H1 (cell line): ENCODE measurements around the gene TARS3. TPM values are rescaled to one million over a fixed set of nuclear protein-coding genes. Genes with fewer than 3 reads are reported as not detected.

Experiments
- CTCF ChIA-PET: fragments of 300-600 bp; sonication (Branson Sonifier 250); formaldehyde crosslinking; loops from one replicate; lab custom pipeline; 2021; ENCODE audit not compliant: partially characterized antibody; lab: Charles Lee
- POLR2A ChIA-PET: fragments of 300-600 bp; sonication (Branson Sonifier 250); formaldehyde crosslinking; loops from one replicate; lab custom pipeline; 2021; ENCODE audit warnings: inconsistent platforms; ENCODE audit not compliant: partially characterized antibody; lab: Charles Lee
- DNase-seq, 2 experiments: peaks; one replicate each; pipeline versions ENCODE4 v3.0.0 to v3.0.0-alpha.2; 2010 to 2022; ENCODE audit warnings: low spot score in 2 of 2, low read depth in 1 of 2, mixed read lengths in 1 of 2
- FAIRE-seq: peaks from 2 replicates; lab custom pipeline; 2011; peaks lifted over from hg19 to GRCh38; lab: Jason Lieb, UNC
- H2AFZ ChIP-seq: 2 replicates; pipeline ENCODE4 v1.8.1; 2012; ENCODE audit warnings: low read length, inconsistent platforms
- H2AK5ac ChIP-seq: 2 replicates; pipeline ENCODE4 v1.6.1; 2013; ENCODE audit warnings: low read depth, low read length
- H2BK120ac ChIP-seq: replicated peaks from 2 replicates; pipeline ENCODE3; 2013; ENCODE audit warnings: low read depth, low read length, inconsistent platforms
- H2BK12ac ChIP-seq: 2 replicates; pipeline ENCODE4 v1.6.1; 2013; ENCODE audit warnings: low read depth, low read length
- H2BK15ac ChIP-seq: 2 replicates; pipeline ENCODE4 v1.6.1; 2013; ENCODE audit warnings: low read length
- H2BK20ac ChIP-seq: 2 replicates; pipeline ENCODE4 v1.6.1; 2013; ENCODE audit warnings: low read length
- H2BK5ac ChIP-seq: 2 replicates; pipeline ENCODE4 v1.6.1; 2013; ENCODE audit warnings: low read depth, low read length
- H3K14ac ChIP-seq: 2 replicates; pipeline ENCODE4 v1.6.1; 2013; ENCODE audit warnings: inconsistent platforms; ENCODE audit not compliant: insufficient read length
- H3K18ac ChIP-seq: 2 replicates; pipeline ENCODE4 v1.6.1; 2013; ENCODE audit warnings: low read length; ENCODE audit errors: extremely low read depth
- H3K23ac ChIP-seq: 2 replicates; pipeline ENCODE4 v1.6.1; 2013; ENCODE audit warnings: inconsistent platforms; ENCODE audit not compliant: insufficient read length
- H3K23me2 ChIP-seq: 2 replicates; pipeline ENCODE4 v1.6.1; 2013; ENCODE audit warnings: low read depth, low read length
- H3K27ac ChIP-seq: 2 replicates; pipeline ENCODE4 v1.6.1; 2011; ENCODE audit warnings: low read depth, low read length, inconsistent platforms
- H3K27me3 ChIP-seq, 4 experiments: replicated peaks in 1 of 4; 1 replicate in 1 of 4; 2 replicates in 3 of 4; pipeline versions ENCODE4 v1.6.1 to v1.8.1; 2011 to 2013; ENCODE audit warnings: low read length in 3 of 4, mild to moderate bottlenecking in 3 of 4, inconsistent platforms in 2 of 4, mixed read lengths in 2 of 4, moderate library complexity in 1 of 4; ENCODE audit not compliant: control insufficient read depth in 3 of 4, insufficient read depth in 3 of 4; ENCODE audit errors: extremely low read depth in 1 of 4
- H3K36me3 ChIP-seq, 4 experiments: 2 replicates each; pipeline versions ENCODE4 v1.6.1 to v1.8.1; 2011 to 2013; ENCODE audit warnings: mild to moderate bottlenecking in 4 of 4, low read length in 3 of 4, moderate library complexity in 2 of 4, control low read depth in 1 of 4, inconsistent platforms in 1 of 4; ENCODE audit not compliant: insufficient read depth in 4 of 4, control insufficient read depth in 2 of 4
- H3K4ac ChIP-seq: replicated peaks from 2 replicates; pipeline ENCODE3; 2013; ENCODE audit warnings: low read length, low read depth, mixed read lengths, inconsistent platforms; ENCODE audit not compliant: insufficient read length
- H3K4me1 ChIP-seq, 4 experiments: replicated peaks in 1 of 4; 1 replicate in 1 of 4; 2 replicates in 3 of 4; pipeline versions ENCODE4 v1.6.1 to v1.8.1; 2011 to 2013; ENCODE audit warnings: low read length in 3 of 4, inconsistent platforms in 2 of 4, mixed read lengths in 1 of 4; ENCODE audit not compliant: insufficient read depth in 4 of 4, control insufficient read depth in 3 of 4
- H3K4me2 ChIP-seq, 2 experiments: 2 replicates each; pipeline versions ENCODE4 v1.6.1 to v1.8.1; 2011 to 2013; ENCODE audit warnings: low read depth in 2 of 2, low read length in 2 of 2, control low read depth in 1 of 2, inconsistent platforms in 1 of 2, mild to moderate bottlenecking in 1 of 2; ENCODE audit not compliant: insufficient read depth in 1 of 2
- H3K4me3 ChIP-seq, 4 experiments: fragments of 200-600, 300-600 bp in 1 of 4; sonication (generic), shearing (Covaris generic), sonication (Bioruptor Twin) in 1 of 4; 2 replicates each; pipeline versions ENCODE4 v1.5.1 to v1.8.1; 2011 to 2016; ENCODE audit warnings: low read length in 4 of 4, low read depth in 3 of 4, control low read depth in 2 of 4, inconsistent platforms in 2 of 4, mild to moderate bottlenecking in 2 of 4, mixed read lengths in 1 of 4, moderate library complexity in 1 of 4; ENCODE audit not compliant: insufficient read depth in 2 of 4; ENCODE audit errors: extremely low read depth in 1 of 4
- H3K56ac ChIP-seq: replicated peaks from 2 replicates; pipeline ENCODE3; 2013; ENCODE audit warnings: low read depth, mild to moderate bottlenecking, mixed read lengths, low read length, inconsistent platforms; ENCODE audit not compliant: insufficient read length
- H3K79me1 ChIP-seq: 2 replicates; pipeline ENCODE4 v1.6.1; 2013; ENCODE audit warnings: low read depth, low read length, control low read depth
- H3K79me2 ChIP-seq, 2 experiments: 2 replicates each; pipeline versions ENCODE4 v1.6.1 to v1.8.1; 2012 to 2013; ENCODE audit warnings: low read length in 2 of 2, mild to moderate bottlenecking in 2 of 2, inconsistent platforms in 1 of 2; ENCODE audit not compliant: insufficient read depth in 2 of 2, control insufficient read depth in 1 of 2
- H3K9ac ChIP-seq, 4 experiments: replicated peaks in 1 of 4; 1 replicate in 1 of 4; 2 replicates in 3 of 4; pipeline versions ENCODE4 v1.6.1 to v1.8.1; 2011 to 2013; ENCODE audit warnings: low read depth in 3 of 4, low read length in 3 of 4, control low read depth in 2 of 4, mild to moderate bottlenecking in 2 of 4, moderate library complexity in 2 of 4, inconsistent platforms in 1 of 4; ENCODE audit errors: extremely low read depth in 1 of 4
- H3K9me3 ChIP-seq, 2 experiments: 2 replicates each; pipeline versions ENCODE4 v1.6.1 to v1.8.1; 2012 to 2013; ENCODE audit warnings: mild to moderate bottlenecking in 2 of 2, moderate library complexity in 2 of 2, control low read depth in 1 of 2, inconsistent platforms in 1 of 2, low read depth in 1 of 2, low read length in 1 of 2, mixed read lengths in 1 of 2; ENCODE audit not compliant: insufficient read depth in 2 of 2
- H4K20me1 ChIP-seq, 2 experiments: replicated peaks in 1 of 2; 2 replicates each; pipeline versions ENCODE3 to v1.8.1; 2011 to 2013; ENCODE audit warnings: inconsistent platforms in 2 of 2, low read length in 2 of 2, mild to moderate bottlenecking in 1 of 2; ENCODE audit not compliant: insufficient read depth in 2 of 2, control insufficient read depth in 1 of 2
- H4K5ac ChIP-seq: 2 replicates; pipeline ENCODE4 v1.6.1; 2013; ENCODE audit warnings: low read length, low read depth, mixed read lengths, inconsistent platforms; ENCODE audit not compliant: insufficient read length
- H4K8ac ChIP-seq: 2 replicates; pipeline ENCODE4 v1.8.0; 2013; ENCODE audit warnings: mild to moderate bottlenecking, moderate library complexity, low read length, inconsistent platforms; ENCODE audit not compliant: insufficient read depth; ENCODE audit errors: extremely low read depth
- H4K91ac ChIP-seq: replicated peaks from 2 replicates; pipeline ENCODE3; 2013; ENCODE audit warnings: low read length, mixed read lengths, inconsistent platforms; ENCODE audit not compliant: insufficient read length
- BCL11A ChIP-seq, 2 experiments: IDR thresholded peaks; one replicate each; pipeline ENCODE4 v1.6.1; 2011; ENCODE audit warnings: low read depth in 2 of 2, low read length in 2 of 2, mild to moderate bottlenecking in 2 of 2
- CBX5 ChIP-seq: fragments of 300-800, 300-1000 bp; sonication (generic); IDR thresholded peaks from 2 replicates; pipeline ENCODE4 v1.7.1; 2016; ENCODE audit warnings: antibody characterized with exemption, low read length, low read depth
- SP4 ChIP-seq: IDR thresholded peaks from 2 replicates; pipeline ENCODE4 v1.6.1; 2012; ENCODE audit warnings: low read length, inconsistent platforms
- YY1 ChIP-seq: IDR thresholded peaks from 2 replicates; pipeline ENCODE4 v1.6.1; 2011; ENCODE audit warnings: low read depth, mild to moderate bottlenecking, low read length
- WGBS, 2 experiments: shearing (Covaris generic) in 1 of 2; methylation state at CpG; one replicate each; pipeline versions ENCODE4 v1.1.6 to v1.1.7; 2013 to 2015; ENCODE audit warnings: low lambda C conversion rate in 2 of 2, mixed read lengths in 2 of 2, inconsistent platforms in 1 of 2, low coverage in 1 of 2, missing lambda C conversion rate in 1 of 2; ENCODE audit not compliant: insufficient replicate concordance in 2 of 2, insufficient coverage in 1 of 2, insufficient read length in 1 of 2; ENCODE audit errors: extremely low coverage in 1 of 2, missing lambda C conversion rate in 1 of 2; 5-methylcytosine and 5-hydroxymethylcytosine counted together
- polyA plus RNA-seq, 7 experiments: library from polyadenylated mRNA; depleted of rRNA in 3 of 7; stranded (reverse) in 5 of 7; unstranded in 2 of 7; fragments of >200 nt in 5 of 7; fragments of 200-250 nt in 2 of 7; gene quantifications; 1 replicate in 5 of 7; 2 replicates in 1 of 7; 4 replicates in 1 of 7; pipeline versions ENCODE4 v1.2.1 to v1.2.3, GENCODE V29; 2011 to 2013; ENCODE audit warnings: missing spikeins in 2 of 7, mixed read lengths in 2 of 7
- total RNA-seq: library from RNA; stranded (reverse); fragmentation: NEBNext Ultra II Directional; extraction: Animal tissue kit (Norgen Biotek cat#: 25700); gene quantifications from 2 replicates; pipeline ENCODE4 v1.2.1, GENCODE V29; 2021

The TARS3 gene
- total and polyA plus RNA-seq, 2 of the 8 experiments (the other 6 are each of a cell fraction or from before 2014, with no cell fraction given), result 2.1 to 13.9 TPM

GRCh38 chr15:101647251-101647650 is 77.0 kb downstream of the TARS3 start:
- no peak overlapping the region for H2BK120ac ChIP-seq
- peaks cover 2% of the 10 kb centered on the region; the same call in 1 of the 2 replicates for H3K23me2 ChIP-seq
- H3K4me3 ChIP-seq, result no peak overlapping the region
- no peak overlapping the region for H4K91ac ChIP-seq
- no peak overlapping the region for H2AK5ac ChIP-seq
- peaks cover 0 to 2% of the 10 kb centered on the region in 2 experiments for H4K20me1 ChIP-seq
- no peak overlapping the region for H3K4ac ChIP-seq
- TF ChIP-seq SP4 (no peak), BCL11A (IDR thresholded peaks at IDR 0.05; ENCODE audit: low read depth in 2 of 2, low read length in 2 of 2) (no peak), YY1 (no peak), CBX5 (no peak)
- TF ChIP-seq, all 59 proteins: peak for 0
- Histone ChIP-seq H4K5ac (no peak overlapping the region), H3K27ac (no peak overlapping the region), H3K27me3 (no peaks in the 10 kb centered on the region), H3K9me3 (no peaks in the 10 kb centered on the region), H3K79me1 (no peaks in the 10 kb centered on the region), H3K18ac (no peak overlapping the region), H4K8ac (no peak overlapping the region), H3K4me2 (no peak overlapping the region), H2BK15ac (no peak overlapping the region), H3K14ac (no peak overlapping the region), H3K36me3 (peaks cover 3 to 50% (median 21%) of the 10 kb centered on the region in 4 experiments; a peak in 7 of 8 replicates), H2BK5ac (no peak overlapping the region), H3K23ac (no peak overlapping the region), H3K4me1 (no peaks in the 10 kb centered on the region; a peak in 1 of 7 replicates), H2BK20ac (no peak overlapping the region), H3K79me2 (peaks cover 0 to 33% of the 10 kb centered on the region in 2 experiments; a peak in 2 of 4 replicates), H3K56ac (no peak overlapping the region), H2AFZ (no peak overlapping the region), H3K9ac (peak overlapping the region in 1 of 4 experiments; percentile 43; a peak in 1 of 7 replicates), H2BK12ac (no peak overlapping the region)
- FAIRE-seq (no peak), DNase-seq (no peak)
- ChIA-PET POLR2A (no interaction called here), CTCF (interaction anchor here (0.7 to 1.5 kb wide), 6 partner anchors 13 to 367 kb away, joined by 3 to 5 read pairs (median 4); no protein-coding TSS in a partner anchor)
- 94% methylated on average over 3 of the region's 3 CpGs; no CpG with 5 or more reads in 1 of the 2 experiments for WGBS, 2 experiments
